Ishikawa (cell line): ENCODE data around the gene WSCD1.

Experiments used
- CEBPB ChIP-seq: IDR thresholded peaks from 2 replicates; pipeline ENCODE4 v1.6.1; 2012
- CREB1 ChIP-seq: IDR thresholded peaks from 2 replicates; pipeline ENCODE4 v1.6.1; 2012; ENCODE audit warnings: low read depth
- EGR1 ChIP-seq: IDR thresholded peaks from 2 replicates; pipeline ENCODE4 v1.6.1; 2012
- EP300 ChIP-seq: IDR thresholded peaks from 2 replicates; pipeline ENCODE4 v1.6.1; 2012; ENCODE audit warnings: borderline replicate concordance
- FOXM1 ChIP-seq: IDR thresholded peaks from 2 replicates; pipeline ENCODE4 v1.6.1; 2012; ENCODE audit warnings: low read depth, borderline replicate concordance
- MAX ChIP-seq: IDR thresholded peaks from 2 replicates; pipeline ENCODE4 v1.6.1; 2012
- NFIC ChIP-seq: IDR thresholded peaks from 2 replicates; pipeline ENCODE4 v1.6.1; 2012
- RAD21 ChIP-seq: IDR thresholded peaks from 2 replicates; pipeline ENCODE4 v1.6.1; 2012; ENCODE audit warnings: low read depth
- REST ChIP-seq: IDR thresholded peaks from 2 replicates; pipeline ENCODE4 v1.6.1; 2012; ENCODE audit warnings: low read depth, mild to moderate bottlenecking
- TAF1 ChIP-seq: IDR thresholded peaks from 2 replicates; pipeline ENCODE4 v1.6.1; 2012; ENCODE audit warnings: low read depth, mild to moderate bottlenecking
- TCF12 ChIP-seq: IDR thresholded peaks from 2 replicates; pipeline ENCODE4 v1.6.1; 2012; ENCODE audit warnings: low read depth
- TEAD4 ChIP-seq: IDR thresholded peaks from 2 replicates; pipeline ENCODE4 v1.6.1; 2012
- USF1 ChIP-seq: IDR thresholded peaks from 2 replicates; pipeline ENCODE4 v1.6.1; 2012
- YY1 ChIP-seq: IDR thresholded peaks from 2 replicates; pipeline ENCODE4 v1.6.1; 2012; ENCODE audit warnings: low read depth
- ZBTB7A ChIP-seq: IDR thresholded peaks from 2 replicates; pipeline ENCODE4 v1.6.1; 2012; ENCODE audit warnings: low read depth

The WSCD1 gene

GRCh38 chr17:6072157-6072556 is 2.0 kb downstream of the WSCD1 start:
- TF ChIP-seq YY1 (no peak), EGR1 (no peak), TAF1 (no peak), CREB1 (no peak), FOXM1 (no peak), ZBTB7A (no peak)

GRCh38 chr17:6072611-6073010 is 2.4 kb downstream of the WSCD1 start:
- TF ChIP-seq TAF1 (no peak), CEBPB (no peak), EP300 (no peak), EGR1 (no peak), YY1 (no peak), MAX (no peak), RAD21 (no peak), NFIC (no peak), TCF12 (no peak), ZBTB7A (no peak), USF1 (no peak), REST (no peak), FOXM1 (no peak), CREB1 (no peak), TEAD4 (no peak)

- no peak for TF ChIP-seq NFIC
- TF ChIP-seq USF1 = no peak
These were observed 3.4 kb downstream of the WSCD1 start for GRCh38 chr17:6073620-6074019.

- TF ChIP-seq TEAD4 (no peak), EGR1 (no peak), CEBPB (no peak)
These were observed 4.9 kb downstream of the WSCD1 start for GRCh38 chr17:6075050-6075449.

- TF ChIP-seq YY1 = no peak
- TF ChIP-seq NFIC = no peak
- no peak for TF ChIP-seq REST
- TF ChIP-seq TEAD4 = no peak
- no peak for TF ChIP-seq EP300
- no peak for TF ChIP-seq EGR1
These were observed 5.7 kb downstream of the WSCD1 start for GRCh38 chr17:6075845-6076244.

GRCh38 chr17:6077752-6078151 is 7.6 kb downstream of the WSCD1 start:
- TF ChIP-seq TCF12 = no peak
- TF ChIP-seq CREB1 = no peak
- TF ChIP-seq CEBPB = no peak
- TF ChIP-seq REST = no peak
- TF ChIP-seq MAX = no peak
- TF ChIP-seq EGR1 = no peak
- TF ChIP-seq USF1 = no peak
- no peak for TF ChIP-seq TEAD4
- no peak for TF ChIP-seq YY1
- no peak for TF ChIP-seq TAF1
- TF ChIP-seq FOXM1 = no peak
- TF ChIP-seq ZBTB7A = no peak
- TF ChIP-seq NFIC = no peak
- TF ChIP-seq RAD21 = no peak
- TF ChIP-seq EP300 = no peak
